HepG2 (cell line): Measurements from ENCODE around the gene DCTN1. TPM values are rescaled to one million over a fixed set of nuclear protein-coding genes. Genes with fewer than 3 reads are reported as not detected.

ENCODE experiments used
- DPF2 ChIP-seq: sonication (generic); formaldehyde crosslinking; IDR thresholded peaks from 2 replicates; pipeline ENCODE4 v1.4.0; 2020; ENCODE audit warnings: mild to moderate bottlenecking, low read depth, missing genetic modification reagents, borderline replicate concordance
- FLYWCH1 ChIP-seq: sonication (generic); formaldehyde crosslinking; IDR thresholded peaks from 2 replicates; pipeline ENCODE4 v1.8.1; 2023; ENCODE audit warnings: mild to moderate bottlenecking, missing genetic modification reagents
- FOXA1 ChIP-seq, 2 experiments: fragments of 450-650 bp in 1 of 2; sonication (generic) in 1 of 2; formaldehyde crosslinking in 1 of 2; IDR thresholded peaks; 2 replicates each; pipeline versions ENCODE4 v1.4.0 to v1.6.1; 2016 to 2020; ENCODE audit warnings: missing genetic modification reagents in 1 of 2
- KDM3A ChIP-seq: IDR thresholded peaks from 2 replicates; pipeline ENCODE4 v1.6.1; 2018; ENCODE audit warnings: low read depth, missing compliant biosample characterization
- MAFF ChIP-seq: IDR thresholded peaks from 2 replicates; pipeline ENCODE4 v1.6.1; 2011; ENCODE audit warnings: low read depth, low read length, improper control_type of control experiment
- POGZ ChIP-seq: sonication (generic); formaldehyde crosslinking; IDR thresholded peaks from 2 replicates; pipeline ENCODE4 v1.4.0; 2020; ENCODE audit warnings: mild to moderate bottlenecking, missing genetic modification reagents
- RCOR2 ChIP-seq: IDR thresholded peaks from 2 replicates; pipeline ENCODE4 v1.6.1; 2016; ENCODE audit warnings: missing biosample characterization, missing genetic modification reagents
- SP5 ChIP-seq: IDR thresholded peaks from 2 replicates; pipeline ENCODE4 v1.6.1; 2016; ENCODE audit warnings: low read depth, borderline replicate concordance
- ZNF136 ChIP-seq: sonication (generic); formaldehyde crosslinking; IDR thresholded peaks from 2 replicates; pipeline ENCODE4 v1.8.1; 2022; ENCODE audit warnings: low read depth, mild to moderate bottlenecking, moderate library complexity, missing genetic modification reagents
- ZNF496 ChIP-seq: sonication (generic); formaldehyde crosslinking; IDR thresholded peaks from 2 replicates; pipeline ENCODE4 v1.8.1; 2023; ENCODE audit warnings: mild to moderate bottlenecking, moderate library complexity, missing genetic modification reagents; ENCODE audit not compliant: insufficient replicate concordance
- ZSCAN20 ChIP-seq: sonication (generic); formaldehyde crosslinking; IDR thresholded peaks from 2 replicates; pipeline ENCODE4 v1.4.0; 2020; ENCODE audit warnings: missing genetic modification reagents, mild to moderate bottlenecking, borderline replicate concordance
- polyA plus RNA-seq, 8 experiments: library from polyadenylated mRNA; depleted of rRNA in 3 of 8; stranded (reverse) in 7 of 8; unstranded in 1 of 8; fragments of >200 nt; fragmentation: Illumina TruSeq in 4 of 8; extraction: Trizol in 4 of 8; gene quantifications; 2 replicates each; pipeline versions ENCODE4 v1.2.1 to v1.2.3, GENCODE V29; 2011 to 2016; ENCODE audit warnings: low read depth in 4 of 8, missing spikeins in 1 of 8, mixed read lengths in 1 of 8; ENCODE audit not compliant: insufficient read depth in 1 of 8
- total RNA-seq, 5 experiments: library from RNA; depleted of rRNA; stranded (reverse); fragments of >200 nt; fragmentation: Illumina TruSeq; extraction: Trizol; gene quantifications; 2 replicates each; pipeline ENCODE4 v1.2.3, GENCODE V29; 2016; ENCODE audit warnings: low read depth in 1 of 5
- TF ChIP-seq, protein P1 (sequence below): IDR thresholded peaks from 2 replicates; pipeline ENCODE4 v1.6.1; 2016; ENCODE audit warnings: low read depth, missing genetic modification reagents, missing compliant biosample characterization
- TF ChIP-seq, protein P2 (sequence below): sonication (generic); formaldehyde crosslinking; IDR thresholded peaks from 2 replicates; pipeline ENCODE4 v1.5.0; 2020; ENCODE audit warnings: missing genetic modification reagents
- TF ChIP-seq, protein P3 (sequence below): fragments of 450-650 bp; IDR thresholded peaks from 2 replicates; pipeline ENCODE4 v1.6.1; 2017; ENCODE audit warnings: mild to moderate bottlenecking
- TF ChIP-seq, protein P4 (sequence below): sonication (generic); formaldehyde crosslinking; IDR thresholded peaks from 2 replicates; pipeline ENCODE4 v1.5.0; 2020; ENCODE audit warnings: missing genetic modification reagents, mild to moderate bottlenecking, borderline replicate concordance
- TF ChIP-seq, protein P5 (sequence below): sonication (generic); formaldehyde crosslinking; IDR thresholded peaks from 2 replicates; pipeline ENCODE4 v1.5.0; 2020; ENCODE audit warnings: mild to moderate bottlenecking, missing genetic modification reagents

The DCTN1 gene
- total and polyA plus RNA-seq, 2 of the 13 experiments (the other 11 are each of a cell fraction or from before 2014, with no cell fraction given) = 73.2 to 122 TPM

DNA sequence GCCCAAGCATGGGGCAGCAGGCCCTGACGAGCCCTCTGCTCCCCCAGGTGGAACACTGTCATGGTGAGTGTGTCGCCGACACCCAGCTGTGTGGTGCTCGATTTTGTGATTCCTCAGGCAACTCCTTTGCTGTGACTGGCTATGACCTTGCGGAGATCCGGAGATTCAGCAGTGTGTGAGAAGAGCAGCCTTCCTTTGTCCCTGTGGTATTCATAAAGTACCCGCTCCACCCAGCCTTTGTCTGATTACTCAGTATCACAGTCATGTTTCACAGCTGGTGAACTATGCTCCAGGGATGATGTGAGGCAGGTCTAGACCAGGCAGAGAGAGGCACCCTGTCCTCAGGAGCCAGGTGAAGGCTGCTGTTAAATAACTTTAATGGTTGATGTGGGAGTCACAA, 45.4 kb upstream of the DCTN1 start (continued):
- no peak for TF ChIP-seq ZNF496 (CRISPR knock-in tag)
- TF ChIP-seq, protein P1, sequence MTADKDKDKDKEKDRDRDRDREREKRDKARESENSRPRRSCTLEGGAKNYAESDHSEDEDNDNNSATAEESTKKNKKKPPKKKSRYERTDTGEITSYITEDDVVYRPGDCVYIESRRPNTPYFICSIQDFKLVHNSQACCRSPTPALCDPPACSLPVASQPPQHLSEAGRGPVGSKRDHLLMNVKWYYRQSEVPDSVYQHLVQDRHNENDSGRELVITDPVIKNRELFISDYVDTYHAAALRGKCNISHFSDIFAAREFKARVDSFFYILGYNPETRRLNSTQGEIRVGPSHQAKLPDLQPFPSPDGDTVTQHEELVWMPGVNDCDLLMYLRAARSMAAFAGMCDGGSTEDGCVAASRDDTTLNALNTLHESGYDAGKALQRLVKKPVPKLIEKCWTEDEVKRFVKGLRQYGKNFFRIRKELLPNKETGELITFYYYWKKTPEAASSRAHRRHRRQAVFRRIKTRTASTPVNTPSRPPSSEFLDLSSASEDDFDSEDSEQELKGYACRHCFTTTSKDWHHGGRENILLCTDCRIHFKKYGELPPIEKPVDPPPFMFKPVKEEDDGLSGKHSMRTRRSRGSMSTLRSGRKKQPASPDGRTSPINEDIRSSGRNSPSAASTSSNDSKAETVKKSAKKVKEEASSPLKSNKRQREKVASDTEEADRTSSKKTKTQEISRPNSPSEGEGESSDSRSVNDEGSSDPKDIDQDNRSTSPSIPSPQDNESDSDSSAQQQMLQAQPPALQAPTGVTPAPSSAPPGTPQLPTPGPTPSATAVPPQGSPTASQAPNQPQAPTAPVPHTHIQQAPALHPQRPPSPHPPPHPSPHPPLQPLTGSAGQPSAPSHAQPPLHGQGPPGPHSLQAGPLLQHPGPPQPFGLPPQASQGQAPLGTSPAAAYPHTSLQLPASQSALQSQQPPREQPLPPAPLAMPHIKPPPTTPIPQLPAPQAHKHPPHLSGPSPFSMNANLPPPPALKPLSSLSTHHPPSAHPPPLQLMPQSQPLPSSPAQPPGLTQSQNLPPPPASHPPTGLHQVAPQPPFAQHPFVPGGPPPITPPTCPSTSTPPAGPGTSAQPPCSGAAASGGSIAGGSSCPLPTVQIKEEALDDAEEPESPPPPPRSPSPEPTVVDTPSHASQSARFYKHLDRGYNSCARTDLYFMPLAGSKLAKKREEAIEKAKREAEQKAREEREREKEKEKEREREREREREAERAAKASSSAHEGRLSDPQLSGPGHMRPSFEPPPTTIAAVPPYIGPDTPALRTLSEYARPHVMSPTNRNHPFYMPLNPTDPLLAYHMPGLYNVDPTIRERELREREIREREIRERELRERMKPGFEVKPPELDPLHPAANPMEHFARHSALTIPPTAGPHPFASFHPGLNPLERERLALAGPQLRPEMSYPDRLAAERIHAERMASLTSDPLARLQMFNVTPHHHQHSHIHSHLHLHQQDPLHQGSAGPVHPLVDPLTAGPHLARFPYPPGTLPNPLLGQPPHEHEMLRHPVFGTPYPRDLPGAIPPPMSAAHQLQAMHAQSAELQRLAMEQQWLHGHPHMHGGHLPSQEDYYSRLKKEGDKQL (CRISPR knock-in tag) = no peak
- TF ChIP-seq, protein P2, sequence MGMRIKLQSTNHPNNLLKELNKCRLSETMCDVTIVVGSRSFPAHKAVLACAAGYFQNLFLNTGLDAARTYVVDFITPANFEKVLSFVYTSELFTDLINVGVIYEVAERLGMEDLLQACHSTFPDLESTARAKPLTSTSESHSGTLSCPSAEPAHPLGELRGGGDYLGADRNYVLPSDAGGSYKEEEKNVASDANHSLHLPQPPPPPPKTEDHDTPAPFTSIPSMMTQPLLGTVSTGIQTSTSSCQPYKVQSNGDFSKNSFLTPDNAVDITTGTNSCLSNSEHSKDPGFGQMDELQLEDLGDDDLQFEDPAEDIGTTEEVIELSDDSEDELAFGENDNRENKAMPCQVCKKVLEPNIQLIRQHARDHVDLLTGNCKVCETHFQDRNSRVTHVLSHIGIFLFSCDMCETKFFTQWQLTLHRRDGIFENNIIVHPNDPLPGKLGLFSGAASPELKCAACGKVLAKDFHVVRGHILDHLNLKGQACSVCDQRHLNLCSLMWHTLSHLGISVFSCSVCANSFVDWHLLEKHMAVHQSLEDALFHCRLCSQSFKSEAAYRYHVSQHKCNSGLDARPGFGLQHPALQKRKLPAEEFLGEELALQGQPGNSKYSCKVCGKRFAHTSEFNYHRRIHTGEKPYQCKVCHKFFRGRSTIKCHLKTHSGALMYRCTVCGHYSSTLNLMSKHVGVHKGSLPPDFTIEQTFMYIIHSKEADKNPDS (CRISPR knock-in tag) = no peak
- TF ChIP-seq FLYWCH1 (CRISPR knock-in tag) = no peak
- TF ChIP-seq, protein P3, sequence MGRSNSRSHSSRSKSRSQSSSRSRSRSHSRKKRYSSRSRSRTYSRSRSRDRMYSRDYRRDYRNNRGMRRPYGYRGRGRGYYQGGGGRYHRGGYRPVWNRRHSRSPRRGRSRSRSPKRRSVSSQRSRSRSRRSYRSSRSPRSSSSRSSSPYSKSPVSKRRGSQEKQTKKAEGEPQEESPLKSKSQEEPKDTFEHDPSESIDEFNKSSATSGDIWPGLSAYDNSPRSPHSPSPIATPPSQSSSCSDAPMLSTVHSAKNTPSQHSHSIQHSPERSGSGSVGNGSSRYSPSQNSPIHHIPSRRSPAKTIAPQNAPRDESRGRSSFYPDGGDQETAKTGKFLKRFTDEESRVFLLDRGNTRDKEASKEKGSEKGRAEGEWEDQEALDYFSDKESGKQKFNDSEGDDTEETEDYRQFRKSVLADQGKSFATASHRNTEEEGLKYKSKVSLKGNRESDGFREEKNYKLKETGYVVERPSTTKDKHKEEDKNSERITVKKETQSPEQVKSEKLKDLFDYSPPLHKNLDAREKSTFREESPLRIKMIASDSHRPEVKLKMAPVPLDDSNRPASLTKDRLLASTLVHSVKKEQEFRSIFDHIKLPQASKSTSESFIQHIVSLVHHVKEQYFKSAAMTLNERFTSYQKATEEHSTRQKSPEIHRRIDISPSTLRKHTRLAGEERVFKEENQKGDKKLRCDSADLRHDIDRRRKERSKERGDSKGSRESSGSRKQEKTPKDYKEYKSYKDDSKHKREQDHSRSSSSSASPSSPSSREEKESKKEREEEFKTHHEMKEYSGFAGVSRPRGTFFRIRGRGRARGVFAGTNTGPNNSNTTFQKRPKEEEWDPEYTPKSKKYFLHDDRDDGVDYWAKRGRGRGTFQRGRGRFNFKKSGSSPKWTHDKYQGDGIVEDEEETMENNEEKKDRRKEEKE = no peak
- TF ChIP-seq KDM3A (CRISPR knock-in tag) = no peak
- TF ChIP-seq, protein P4, sequence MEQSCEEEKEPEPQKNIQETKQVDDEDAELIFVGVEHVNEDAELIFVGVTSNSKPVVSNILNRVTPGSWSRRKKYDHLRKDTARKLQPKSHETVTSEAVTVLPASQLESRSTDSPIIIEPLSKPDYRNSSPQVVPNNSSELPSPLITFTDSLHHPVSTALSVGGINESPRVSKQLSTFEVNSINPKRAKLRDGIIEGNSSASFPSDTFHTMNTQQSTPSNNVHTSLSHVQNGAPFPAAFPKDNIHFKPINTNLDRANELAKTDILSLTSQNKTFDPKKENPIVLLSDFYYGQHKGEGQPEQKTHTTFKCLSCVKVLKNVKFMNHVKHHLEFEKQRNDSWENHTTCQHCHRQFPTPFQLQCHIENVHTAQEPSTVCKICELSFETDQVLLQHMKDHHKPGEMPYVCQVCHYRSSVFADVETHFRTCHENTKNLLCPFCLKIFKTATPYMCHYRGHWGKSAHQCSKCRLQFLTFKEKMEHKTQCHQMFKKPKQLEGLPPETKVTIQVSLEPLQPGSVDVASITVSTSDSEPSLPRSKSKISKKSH = no peak
- no peak for TF ChIP-seq SP5
- TF ChIP-seq MAFF = no peak
- no peak for TF ChIP-seq POGZ (CRISPR knock-in tag)
- no peak for TF ChIP-seq ZSCAN20 (CRISPR knock-in tag)
- no peak for TF ChIP-seq FOXA1 (IDR thresholded peaks at IDR 0.05)
- TF ChIP-seq FOXA1 (CRISPR knock-in tag; IDR thresholded peaks at IDR 0.05) = 0 out of 2 replicates have a peak, but pooled peaks have one; percentile 30
- TF ChIP-seq, protein P5, sequence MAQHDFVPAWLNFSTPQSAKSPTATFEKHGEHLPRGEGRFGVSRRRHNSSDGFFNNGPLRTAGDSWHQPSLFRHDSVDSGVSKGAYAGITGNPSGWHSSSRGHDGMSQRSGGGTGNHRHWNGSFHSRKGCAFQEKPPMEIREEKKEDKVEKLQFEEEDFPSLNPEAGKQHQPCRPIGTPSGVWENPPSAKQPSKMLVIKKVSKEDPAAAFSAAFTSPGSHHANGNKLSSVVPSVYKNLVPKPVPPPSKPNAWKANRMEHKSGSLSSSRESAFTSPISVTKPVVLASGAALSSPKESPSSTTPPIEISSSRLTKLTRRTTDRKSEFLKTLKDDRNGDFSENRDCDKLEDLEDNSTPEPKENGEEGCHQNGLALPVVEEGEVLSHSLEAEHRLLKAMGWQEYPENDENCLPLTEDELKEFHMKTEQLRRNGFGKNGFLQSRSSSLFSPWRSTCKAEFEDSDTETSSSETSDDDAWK (CRISPR knock-in tag) = no peak
- TF ChIP-seq ZNF136 = no peak
- TF ChIP-seq RCOR2 (CRISPR knock-in tag) = no peak
- no peak for TF ChIP-seq DPF2
